GM18951 (cell line): ENCODE results near the gene SP110.
"Not testable (repeated sequence)": the region's sequence is repeated elsewhere in the genome, so short reads cannot be mapped to it uniquely, and the experiment has no call there.

Source experiments
- POLR2A ChIP-seq: IDR thresholded peaks from 4 replicates; pipeline ENCODE4 v1.6.1; 2011; ENCODE audit warnings: mild to moderate bottlenecking; ENCODE audit not compliant: insufficient read length, insufficient read depth; ENCODE audit errors: extremely low read depth
- in situ Hi-C: fragments of 300-500 bp; cut with MboI; formaldehyde crosslinking; loops from one replicate; pipeline ENCODE4 v1.12.0; 2022; ENCODE audit warnings: low sequenced_read_pairs, mixed read lengths, inconsistent platforms; ENCODE audit not compliant: unreplicated experiment

The SP110 gene

GRCh38 chr2:230219419-230220331, at the start of gene SP110:
SP110 (minus strand) TSS chr2:230219984; CDS start chr2:230216927, 3,057 bp downstream.
- in situ Hi-C loops: loop anchor here (25.0 kb wide), 1 partner anchor 393 kb away; no protein-coding TSS in a partner anchor
- TF ChIP-seq POLR2A: peak; percentile 64

- in situ Hi-C loops: no loop called here
- TF ChIP-seq POLR2A: no peak
Observed at GRCh38 chr2:230268606-230269243, 48.9 kb upstream of the SP110 start.

GRCh38 chr2:230267556-230267955, 47.8 kb upstream of the SP110 start:
- TF ChIP-seq POLR2A: no peak
- in situ Hi-C loops: no loop called here

GRCh38 chr2:230267059-230267458, 47.3 kb upstream of the SP110 start:
- TF ChIP-seq POLR2A: no peak
- in situ Hi-C loops: no loop called here

GRCh38 chr2:230266638-230267037, 46.9 kb upstream of the SP110 start:
- in situ Hi-C loops: no loop called here
- TF ChIP-seq POLR2A: no peak

- in situ Hi-C loops: not testable (repeated sequence)
Observed at GRCh38 chr2:230264945-230265344, 45.2 kb upstream of the SP110 start.

- in situ Hi-C loops: no loop called here
- TF ChIP-seq POLR2A: no peak
Observed at GRCh38 chr2:230262246-230262645, 42.5 kb upstream of the SP110 start.

- TF ChIP-seq POLR2A: no peak
- in situ Hi-C loops: no loop called here
Observed at GRCh38 chr2:230258483-230258882, 38.7 kb upstream of the SP110 start.

GRCh38 chr2:230256733-230257332, 37.0 kb upstream of the SP110 start:
- in situ Hi-C loops: no loop called here
- no peak for TF ChIP-seq POLR2A

- in situ Hi-C loops: no loop called here
- TF ChIP-seq POLR2A: no peak
Observed at GRCh38 chr2:230254152-230254881, 34.5 kb upstream of the SP110 start.

- no peak for TF ChIP-seq POLR2A
- in situ Hi-C loops: no loop called here
Observed at GRCh38 chr2:230250231-230250630, 30.4 kb upstream of the SP110 start.

GRCh38 chr2:230246206-230246605, 26.4 kb upstream of the SP110 start:
- in situ Hi-C loops: no loop called here
- TF ChIP-seq POLR2A: no peak

GRCh38 chr2:230244211-230244610, 24.4 kb upstream of the SP110 start:
- in situ Hi-C loops: no loop called here
- no peak for TF ChIP-seq POLR2A
